GM12878 (cell line): Measurements from ENCODE around the gene CFAP61. TPM values are rescaled to one million over a fixed set of nuclear protein-coding genes. Genes with fewer than 3 reads are reported as not detected.

Experiments used
- ATAC-seq: fragments of 200-7000 bp; cut with Tn5 transposase; 3 replicates; pipeline ENCODE4 v1.9.1; 2020; ENCODE audit warnings: mild to moderate bottlenecking, moderate library complexity
- BruUV-seq: library from RNA; stranded (reverse); fragments of 400-500 nt; replicated peaks from 2 replicates; lab custom pipeline; 2021; lab: Mats Ljungman, UMichigan
- CTCF ChIA-PET: fragments of 300-600 bp; sonication (Branson Sonifier 250); formaldehyde crosslinking; extraction: SDS; loops from one replicate; lab custom pipeline; 2021; ENCODE audit warnings: inconsistent platforms; lab: Yijun Ruan, JAX
- POLR2A ChIA-PET: fragments of 350-600 bp; formaldehyde crosslinking; extraction: SDS; loops from one replicate; lab custom pipeline; 2021; ENCODE audit warnings: inconsistent platforms; lab: Charles Lee
- RAD21 ChIA-PET: fragments of 300-600 bp; sonication (Branson Sonifier 250); formaldehyde crosslinking; loops from one replicate; lab custom pipeline; 2023; ENCODE audit warnings: antibody characterized with exemption; ENCODE audit not compliant: unreplicated experiment; lab: Charles Lee
- SMC1A ChIA-PET: fragments of 300-600 bp; sonication (Branson Sonifier 250); formaldehyde crosslinking; loops from one replicate; lab custom pipeline; 2023; ENCODE audit not compliant: unreplicated experiment, uncharacterized antibody; lab: Charles Lee
- DNase-seq: peaks from one replicate; pipeline ENCODE4 v3.0.0-alpha.2; 2011; ENCODE audit warnings: low read depth, low spot score
- FAIRE-seq: peaks from 3 replicates; lab custom pipeline; 2011; peaks lifted over from hg19 to GRCh38; lab: Jason Lieb, UNC
- H2AFZ ChIP-seq: 2 replicates; pipeline ENCODE4 v1.6.0; 2011; ENCODE audit warnings: low read depth, low read length, control low read depth; ENCODE audit not compliant: control insufficient read depth
- H3K27ac ChIP-seq: 2 replicates; pipeline ENCODE4 v1.5.1; 2011; ENCODE audit warnings: control low read depth; ENCODE audit not compliant: control insufficient read depth, insufficient read depth
- H3K27me3 ChIP-seq, 2 experiments: replicated peaks in 1 of 2; 2 replicates each; pipeline versions ENCODE4 v1.6.0 to v1.6.1; 2011; ENCODE audit warnings: low read length in 1 of 2; ENCODE audit not compliant: control insufficient read depth in 2 of 2, insufficient read depth in 2 of 2
- H3K36me3 ChIP-seq, 2 experiments: 2 replicates each; pipeline ENCODE4 v1.5.1; 2011; ENCODE audit warnings: low read length in 1 of 2; ENCODE audit not compliant: control insufficient read depth in 2 of 2, insufficient read depth in 2 of 2
- H3K4me1 ChIP-seq: 2 replicates; pipeline ENCODE4 v1.6.1; 2011; ENCODE audit warnings: mild to moderate bottlenecking, low read length, moderate library complexity, mixed read lengths; ENCODE audit not compliant: control insufficient read depth, insufficient read depth
- H3K4me2 ChIP-seq: 2 replicates; pipeline ENCODE4 v1.6.0; 2011; ENCODE audit warnings: control low read depth; ENCODE audit not compliant: control insufficient read depth, insufficient read depth
- H3K4me3 ChIP-seq: fragments of 200-600 bp; sonication (generic); 2 replicates; pipeline ENCODE4 v1.5.1; 2016
- H3K79me2 ChIP-seq: 2 replicates; pipeline ENCODE4 v1.6.0; 2011; ENCODE audit warnings: low read length; ENCODE audit not compliant: control insufficient read depth, insufficient read depth
- H3K9ac ChIP-seq: 2 replicates; pipeline ENCODE4 v1.8.0; 2011; ENCODE audit warnings: low read length, control low read depth, mixed read lengths; ENCODE audit not compliant: control insufficient read depth, insufficient read depth
- H3K9me3 ChIP-seq: replicated peaks from 3 replicates; pipeline ENCODE4 v1.5.1; 2011; ENCODE audit warnings: mild to moderate bottlenecking, low read length; ENCODE audit not compliant: control insufficient read depth, insufficient read depth
- H4K20me1 ChIP-seq: 2 replicates; pipeline ENCODE4 v1.6.0; 2011; ENCODE audit not compliant: control insufficient read depth, insufficient read depth
- BMI1 ChIP-seq: fragments of 450-650 bp; IDR thresholded peaks from 2 replicates; pipeline ENCODE4 v1.6.1; 2016; ENCODE audit warnings: mild to moderate bottlenecking, moderate library complexity, borderline replicate concordance
- ELK1 ChIP-seq: IDR thresholded peaks from 2 replicates; pipeline ENCODE4 v1.6.1; 2012; ENCODE audit warnings: low read depth, low read length, improper control_type of control experiment
- RCOR1 ChIP-seq: conservative IDR thresholded peaks from 2 replicates; pipeline ENCODE4 v1.6.1; 2012; ENCODE audit warnings: low read depth, low read length, improper control_type of control experiment
- SPI1 ChIP-seq: IDR thresholded peaks from 2 replicates; pipeline ENCODE4 v1.6.1; 2011; ENCODE audit warnings: low read depth, mild to moderate bottlenecking, low read length, moderate library complexity, borderline replicate concordance; ENCODE audit not compliant: insufficient read depth
- STAT3 ChIP-seq: IDR thresholded peaks from 2 replicates; pipeline ENCODE4 v1.6.1; 2011; ENCODE audit warnings: low read depth, low read length, improper control_type of control experiment
- ZBTB11 ChIP-seq: fragments of 450-650 bp; formaldehyde crosslinking; IDR thresholded peaks from 2 replicates; pipeline ENCODE4 v1.5.0; 2022; ENCODE audit warnings: mild to moderate bottlenecking, missing genetic modification characterization
- ZZZ3 ChIP-seq: IDR thresholded peaks from 2 replicates; pipeline ENCODE4 v1.6.1; 2011; ENCODE audit warnings: low read depth; ENCODE audit not compliant: control insufficient read depth, insufficient read length
- WGBS: methylation state at CpG from one replicate; pipeline ENCODE4 v1.1.6; 2016; ENCODE audit warnings: low lambda C conversion rate; ENCODE audit not compliant: insufficient replicate concordance, insufficient coverage; ENCODE audit errors: missing lambda C conversion rate; 5-methylcytosine and 5-hydroxymethylcytosine counted together
- in situ Hi-C: fragments of 300-500 bp; cut with MboI; formaldehyde crosslinking; loops from 9 replicates; pipeline ENCODE4 v1.14.3; 2018; ENCODE audit warnings: mixed read lengths
- intact Hi-C: fragments of 100-400 bp; cut with micrococcal nuclease; formaldehyde crosslinking; loops from one replicate; pipeline ENCODE4 v1.14.2; 2022; ENCODE audit not compliant: unreplicated experiment
- polyA plus RNA-seq, 11 experiments: library from polyadenylated mRNA; depleted of rRNA in 4 of 11; unstranded in 6 of 11; stranded (reverse) in 5 of 11; fragments of >200 nt; fragmentation: Nextera tagmentation in 4 of 11; fragmentation: Illumina TruSeq in 1 of 11; extraction: Ambion mirVana in 4 of 11; extraction: Trizol in 1 of 11; gene quantifications; 1 replicate in 1 of 11; 2 replicates in 10 of 11; pipeline versions ENCODE4 v1.2.1 to v1.2.3, GENCODE V29; 2011 to 2016; ENCODE audit warnings: inconsistent platforms in 2 of 11, missing spikeins in 2 of 11, low read depth in 1 of 11
- total RNA-seq, 4 experiments: library from RNA; depleted of rRNA in 3 of 4; stranded (reverse); fragments of >200 nt in 3 of 4; fragmentation: Illumina TruSeq in 1 of 4; extraction: Trizol in 1 of 4; gene quantifications; 2 replicates each; pipeline versions ENCODE4 v1.2.1 to v1.2.3, GENCODE V29; 2013 to 2021

Gene CFAP61
- total and polyA plus RNA-seq, 10 of the 15 experiments (the other 5 are each of a cell fraction or from before 2014, with no cell fraction given) = 0.11 to 0.41 (median 0.24) TPM; not detected in 7

- ChIA-PET POLR2A (no interaction called here), SMC1A (interaction anchor here (1.0 to 1.6 kb wide), 2 partner anchors 14 to 15 kb away, joined by 3 to 7 read pairs; no protein-coding TSS in a partner anchor)
- WGBS = 22% methylated on average over 6 of the region's 6 CpGs
Observed at GRCh38 chr20:20253744-20254330, 201.5 kb downstream of the CFAP61 start.

GRCh38 chr20:20255099-20255498, 202.8 kb downstream of the CFAP61 start:
- Histone ChIP-seq H3K4me1 (no peaks in the 10 kb centered on the region), H3K36me3 (no peaks in the 10 kb centered on the region), H3K4me2 (no peak overlapping the region), H4K20me1 (no peaks in the 10 kb centered on the region), H3K9ac (no peak overlapping the region), H3K79me2 (no peaks in the 10 kb centered on the region), H3K9me3 (no peaks in the 10 kb centered on the region), H3K27ac (no peak overlapping the region), H3K4me3 (no peak overlapping the region), H3K27me3 (no peaks in the 10 kb centered on the region), H2AFZ (no peak overlapping the region)
- 0% methylated on average over 3 of the region's 3 CpGs for WGBS
- ATAC-seq = no peak
- RAD21 ChIA-PET = no interaction called here
- no TSS peak for BruUV-seq
- DNase-seq = no peak
- in situ Hi-C loops = no loop called here
- CTCF ChIA-PET = interaction anchor here (0.6 to 1.0 kb wide), 3 partner anchors 17 to 339 kb away, joined by 3 to 5 read pairs (median 4); no protein-coding TSS in a partner anchor
- intact Hi-C loops = no loop called here
- FAIRE-seq = no peak
- SMC1A ChIA-PET = interaction anchor here (0.6 to 1.6 kb wide), 3 partner anchors 12 to 505 kb away, joined by 3 to 7 read pairs (median 3); no protein-coding TSS in a partner anchor
- POLR2A ChIA-PET = no interaction called here
- no peak for TF ChIP-seq SPI1
- TF ChIP-seq ZZZ3 = no peak
- no peak for TF ChIP-seq RCOR1
- no peak for TF ChIP-seq ZBTB11 (CRISPR knock-in tag)
- TF ChIP-seq STAT3 = no peak

More at GRCh38 chr20:20253744-20254330, 201.5 kb downstream of the CFAP61 start:
- H2AFZ ChIP-seq = no peak overlapping the region
- DNase-seq (no peak), FAIRE-seq (no peak), ATAC-seq (no peak)
- intact Hi-C loops (no loop called here), in situ Hi-C loops (no loop called here)
- no peaks in the 10 kb centered on the region for H3K27me3 ChIP-seq
- no TSS peak for BruUV-seq
- no peak overlapping the region for H3K4me3 ChIP-seq
- no peaks in the 10 kb centered on the region for H3K9me3 ChIP-seq
- no peaks in the 10 kb centered on the region for H3K79me2 ChIP-seq
- TF ChIP-seq ELK1 = no peak
- TF ChIP-seq BMI1 = no peak
- H3K4me1 ChIP-seq = no peaks in the 10 kb centered on the region
- no peak overlapping the region for H3K4me2 ChIP-seq
- H3K9ac ChIP-seq = no peak overlapping the region
- H3K27ac ChIP-seq = no peak overlapping the region
- RAD21 ChIA-PET = no interaction called here
- no peaks in the 10 kb centered on the region for H3K36me3 ChIP-seq
- no peaks in the 10 kb centered on the region for H4K20me1 ChIP-seq
- CTCF ChIA-PET = no interaction called here
